HepG2 (cell line): Measurements from ENCODE around the gene BMX. TPM values are rescaled to one million over a fixed set of nuclear protein-coding genes. Genes with fewer than 3 reads are reported as not detected.

Source experiments
- ATAC-seq: fragments of 200-7000 bp; cut with Tn5 transposase; 3 replicates; pipeline ENCODE4 v1.9.1; 2020; ENCODE audit warnings: mild to moderate bottlenecking, moderate library complexity
- BruUV-seq: library from RNA; stranded (reverse); fragments of 400-500 nt; replicated peaks from 2 replicates; lab custom pipeline; 2021; lab: Mats Ljungman, UMichigan
- CTCF ChIA-PET: fragments of 300-600 bp; formaldehyde crosslinking; extraction: SDS; loops from one replicate; lab custom pipeline; 2021; ENCODE audit warnings: low total read pairs, inconsistent platforms, low intra/inter-chr PET ratio; lab: Yijun Ruan, JAX
- POLR2A ChIA-PET: fragments of 350-600 bp; sonication (Branson Sonifier 250); formaldehyde crosslinking; loops from one replicate; lab custom pipeline; 2020; ENCODE audit warnings: antibody characterized with exemption, inconsistent platforms; lab: Yijun Ruan, JAX
- DNase-seq: peaks from one replicate; pipeline ENCODE4 v3.0.0-alpha.2; 2015; ENCODE audit warnings: low spot score
- FAIRE-seq: peaks from 3 replicates; lab custom pipeline; 2011; peaks lifted over from hg19 to GRCh38; lab: Jason Lieb, UNC
- H2AFZ ChIP-seq: one replicate; pipeline ENCODE4 v1.6.1; 2011; ENCODE audit warnings: low read length, inconsistent platforms
- H3K27ac ChIP-seq: fragments of 300-600 bp; 3 replicates; pipeline ENCODE4 v1.8.0; 2011; ENCODE audit warnings: mixed run types, mild to moderate bottlenecking, mixed read lengths, low read length, inconsistent platforms; ENCODE audit not compliant: insufficient read depth; ENCODE audit errors: extremely low read length
- H3K27me3 ChIP-seq, 2 experiments: fragments of 200-600 bp in 1 of 2; 2 replicates in 1 of 2; 3 replicates in 1 of 2; pipeline versions ENCODE4 v1.6.0 to v1.8.0; 2011; ENCODE audit warnings: low read length in 2 of 2, mild to moderate bottlenecking in 2 of 2, moderate library complexity in 2 of 2, inconsistent platforms in 1 of 2; ENCODE audit not compliant: insufficient read depth in 2 of 2, control insufficient read depth in 1 of 2
- H3K36me3 ChIP-seq, 2 experiments: fragments of 200-600 bp in 1 of 2; replicated peaks in 1 of 2; 2 replicates in 1 of 2; 3 replicates in 1 of 2; pipeline versions ENCODE4 v1.5.1 to v1.8.0; 2011; ENCODE audit warnings: low read length in 2 of 2, inconsistent platforms in 1 of 2; ENCODE audit not compliant: insufficient read depth in 2 of 2, control insufficient read depth in 1 of 2
- H3K4me1 ChIP-seq: 2 replicates; pipeline ENCODE4 v1.5.1; 2012; ENCODE audit warnings: low read length, inconsistent platforms; ENCODE audit not compliant: insufficient read depth
- H3K4me2 ChIP-seq: 2 replicates; pipeline ENCODE4 v1.6.0; 2011; ENCODE audit warnings: low read depth, low read length, inconsistent platforms
- H3K4me3 ChIP-seq, 3 experiments: fragments of 200-600 bp in 1 of 3; sonication (generic), shearing (Covaris generic) in 1 of 3; replicated peaks in 1 of 3; 2 replicates each; pipeline ENCODE4 v1.5.1; 2011 to 2016; ENCODE audit warnings: low read length in 3 of 3, inconsistent platforms in 2 of 3, low read depth in 2 of 3, mild to moderate bottlenecking in 2 of 3, control low read depth in 1 of 3, mixed read lengths in 1 of 3; ENCODE audit not compliant: insufficient read depth in 1 of 3
- H3K79me2 ChIP-seq: one replicate; pipeline ENCODE4 v1.6.1; 2011; ENCODE audit warnings: low read length, inconsistent platforms; ENCODE audit not compliant: insufficient read depth
- H3K9ac ChIP-seq: 2 replicates; pipeline ENCODE4 v1.6.0; 2011; ENCODE audit warnings: mild to moderate bottlenecking, low read depth, low read length, inconsistent platforms; ENCODE audit not compliant: insufficient read depth
- H3K9me3 ChIP-seq: 2 replicates; pipeline ENCODE4 v1.5.1; 2012; ENCODE audit warnings: mild to moderate bottlenecking, low read length
- H4K20me1 ChIP-seq: 2 replicates; pipeline ENCODE4 v1.6.0; 2011; ENCODE audit warnings: inconsistent platforms, mild to moderate bottlenecking, low read length, moderate library complexity; ENCODE audit not compliant: insufficient read depth
- CBX2 ChIP-seq, 2 experiments: fragments of 200-600 bp in 1 of 2; sonication (generic); formaldehyde crosslinking in 1 of 2; IDR thresholded peaks; 2 replicates each; pipeline versions ENCODE4 v1.7.0 to v1.8.1; 2018 to 2022; ENCODE audit warnings: low read depth in 2 of 2, low read length in 1 of 2, mild to moderate bottlenecking in 1 of 2, missing genetic modification reagents in 1 of 2
- HOXA9 ChIP-seq: sonication (generic); formaldehyde crosslinking; IDR thresholded peaks from 2 replicates; pipeline ENCODE4 v1.8.1; 2022; ENCODE audit warnings: missing genetic modification reagents, mild to moderate bottlenecking, moderate library complexity, borderline replicate concordance
- KAT2B ChIP-seq: fragments of 150-350 bp; IDR thresholded peaks from 2 replicates; pipeline ENCODE4 v1.6.1; 2014; ENCODE audit warnings: low read depth, low read length, borderline replicate concordance
- MAFK ChIP-seq, 2 experiments: IDR thresholded peaks in 1 of 2; conservative IDR thresholded peaks in 1 of 2; 2 replicates each; pipeline ENCODE4 v1.6.1; 2011; ENCODE audit warnings: improper control_type of control experiment in 2 of 2, low read length in 2 of 2
- XRCC5 ChIP-seq: fragments of 200-400 bp; formaldehyde crosslinking; optimal IDR thresholded peaks from 2 replicates; pipeline ENCODE3; 2017; ENCODE audit warnings: mild to moderate bottlenecking, low read length
- ZNF17 ChIP-seq: sonication (generic); formaldehyde crosslinking; IDR thresholded peaks from 2 replicates; pipeline ENCODE4 v1.5.0; 2020; ENCODE audit warnings: mild to moderate bottlenecking, missing genetic modification reagents
- ZNF280D ChIP-seq: sonication (generic); formaldehyde crosslinking; IDR thresholded peaks from 2 replicates; pipeline ENCODE4 v1.5.1; 2020; ENCODE audit warnings: mild to moderate bottlenecking, missing genetic modification reagents
- ZNF446 ChIP-seq: sonication (generic); formaldehyde crosslinking; IDR thresholded peaks from 2 replicates; pipeline ENCODE4 v1.5.0; 2020; ENCODE audit warnings: mild to moderate bottlenecking, missing genetic modification reagents
- ZNF549 ChIP-seq: sonication (generic); formaldehyde crosslinking; IDR thresholded peaks from 2 replicates; pipeline ENCODE4 v1.5.0; 2020; ENCODE audit warnings: missing genetic modification reagents
- WGBS: methylation state at CpG from one replicate; pipeline ENCODE4 v1.1.6; 2017; ENCODE audit warnings: low lambda C conversion rate; 5-methylcytosine and 5-hydroxymethylcytosine counted together
- in situ Hi-C: cut with HindIII; loops from 2 replicates; pipeline ENCODE4 v1.10.0; 2017; ENCODE audit warnings: low pct_unique_long_range_greater_than_20kb; ENCODE audit not compliant: extremely low pct_ligation_motif_present
- intact Hi-C: fragments of 100-400 bp; cut with micrococcal nuclease; formaldehyde crosslinking; loops from one replicate; pipeline ENCODE4 v1.10.0; 2022; ENCODE audit not compliant: unreplicated experiment
- polyA plus RNA-seq, 8 experiments: library from polyadenylated mRNA; depleted of rRNA in 3 of 8; stranded (reverse) in 7 of 8; unstranded in 1 of 8; fragments of >200 nt; fragmentation: Illumina TruSeq in 4 of 8; extraction: Trizol in 4 of 8; gene quantifications; 2 replicates each; pipeline versions ENCODE4 v1.2.1 to v1.2.3, GENCODE V29; 2011 to 2016; ENCODE audit warnings: low read depth in 4 of 8, missing spikeins in 1 of 8, mixed read lengths in 1 of 8; ENCODE audit not compliant: insufficient read depth in 1 of 8
- total RNA-seq, 5 experiments: library from RNA; depleted of rRNA; stranded (reverse); fragments of >200 nt; fragmentation: Illumina TruSeq; extraction: Trizol; gene quantifications; 2 replicates each; pipeline ENCODE4 v1.2.3, GENCODE V29; 2016; ENCODE audit warnings: low read depth in 1 of 5
- TF ChIP-seq, protein P1 (sequence below): sonication (generic); formaldehyde crosslinking; IDR thresholded peaks from 2 replicates; pipeline ENCODE4 v1.8.0; 2022; ENCODE audit warnings: missing genetic modification reagents, mild to moderate bottlenecking, moderate library complexity, borderline replicate concordance
- TF ChIP-seq, protein P2 (sequence below): sonication (generic); formaldehyde crosslinking; IDR thresholded peaks from 2 replicates; pipeline ENCODE4 v1.5.0; 2020; ENCODE audit warnings: missing genetic modification reagents

Gene BMX
- total and polyA plus RNA-seq, 2 of the 13 experiments (the other 11 are each of a cell fraction or from before 2014, with no cell fraction given), result not detected

- intact Hi-C loops, result no loop called here
- Histone ChIP-seq H3K4me3 (no peak overlapping the region), H3K4me2 (no peak overlapping the region), H3K36me3 (no peaks in the 10 kb centered on the region), H3K79me2 (no peaks in the 10 kb centered on the region), H3K9ac (no peak overlapping the region), H2AFZ (no peak overlapping the region), H3K27ac (no peak overlapping the region), H3K27me3 (no peaks in the 10 kb centered on the region), H3K9me3 (no peaks in the 10 kb centered on the region), H3K4me1 (peaks cover 10% of the 10 kb centered on the region), H4K20me1 (no peaks in the 10 kb centered on the region)
- ChIA-PET POLR2A (no interaction called here), CTCF (no interaction called here)
- DNase-seq (no peak), ATAC-seq (no peak), FAIRE-seq (no peak)
- 4% methylated on average over 7 of the region's 7 CpGs for WGBS
- in situ Hi-C loops, result loop anchor here (10.0 kb wide), 2 partner anchors 58 to 218 kb away; partner anchors contain the start of gene BMX
- BruUV-seq, result no TSS peak
- no peak for TF ChIP-seq ZNF549 (CRISPR knock-in tag)
- TF ChIP-seq, protein P1, sequence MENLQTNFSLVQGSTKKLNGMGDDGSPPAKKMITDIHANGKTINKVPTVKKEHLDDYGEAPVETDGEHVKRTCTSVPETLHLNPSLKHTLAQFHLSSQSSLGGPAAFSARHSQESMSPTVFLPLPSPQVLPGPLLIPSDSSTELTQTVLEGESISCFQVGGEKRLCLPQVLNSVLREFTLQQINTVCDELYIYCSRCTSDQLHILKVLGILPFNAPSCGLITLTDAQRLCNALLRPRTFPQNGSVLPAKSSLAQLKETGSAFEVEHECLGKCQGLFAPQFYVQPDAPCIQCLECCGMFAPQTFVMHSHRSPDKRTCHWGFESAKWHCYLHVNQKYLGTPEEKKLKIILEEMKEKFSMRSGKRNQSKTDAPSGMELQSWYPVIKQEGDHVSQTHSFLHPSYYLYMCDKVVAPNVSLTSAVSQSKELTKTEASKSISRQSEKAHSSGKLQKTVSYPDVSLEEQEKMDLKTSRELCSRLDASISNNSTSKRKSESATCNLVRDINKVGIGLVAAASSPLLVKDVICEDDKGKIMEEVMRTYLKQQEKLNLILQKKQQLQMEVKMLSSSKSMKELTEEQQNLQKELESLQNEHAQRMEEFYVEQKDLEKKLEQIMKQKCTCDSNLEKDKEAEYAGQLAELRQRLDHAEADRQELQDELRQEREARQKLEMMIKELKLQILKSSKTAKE (CRISPR knock-in tag), result no peak
- TF ChIP-seq ZNF446 (CRISPR knock-in tag), result no peak
- no peak for TF ChIP-seq XRCC5
- TF ChIP-seq, protein P2, sequence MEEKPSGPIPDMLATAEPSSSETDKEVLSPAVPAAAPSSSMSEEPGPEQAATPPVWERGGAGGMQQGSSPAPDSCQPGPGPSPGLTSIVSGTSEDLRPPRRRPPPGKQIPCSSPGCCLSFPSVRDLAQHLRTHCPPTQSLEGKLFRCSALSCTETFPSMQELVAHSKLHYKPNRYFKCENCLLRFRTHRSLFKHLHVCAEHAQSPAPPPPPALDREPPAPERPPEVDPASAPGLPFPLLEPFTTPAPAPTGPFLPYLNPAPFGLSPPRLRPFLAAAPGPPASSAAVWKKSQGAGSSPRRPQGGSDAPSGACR (CRISPR knock-in tag), result no peak
- no peak for TF ChIP-seq ZNF17 (CRISPR knock-in tag)
- no peak for TF ChIP-seq CBX2 (IDR thresholded peaks at IDR 0.05; ENCODE audit: low read depth, low read length)
- no peak for TF ChIP-seq CBX2 (CRISPR knock-in tag; IDR thresholded peaks at IDR 0.05; ENCODE audit: low read depth)
- no peak for TF ChIP-seq KAT2B
- TF ChIP-seq HOXA9 (CRISPR knock-in tag), result no peak
- no peak for TF ChIP-seq MAFK (conservative IDR thresholded peaks at IDR 0.05 in 1 of 2, IDR thresholded peaks at IDR 0.05 in 1 of 2; ENCODE audit: low read length in 2 of 2)
- TF ChIP-seq ZNF280D, result no peak
Observed at GRCh38 chrX:15563056-15563455, 62.4 kb downstream of the BMX start.
